HG02588 (cell line): ENCODE data around the gene SPSB1.

Experiments
- ATAC-seq: cut with Tn5 transposase; IDR thresholded peaks from one replicate; pipeline ENCODE4 v1.9.1; 2021; ENCODE audit warnings: mild to moderate bottlenecking, moderate library complexity; ENCODE audit not compliant: unreplicated experiment

SPSB1 gene

DNA sequence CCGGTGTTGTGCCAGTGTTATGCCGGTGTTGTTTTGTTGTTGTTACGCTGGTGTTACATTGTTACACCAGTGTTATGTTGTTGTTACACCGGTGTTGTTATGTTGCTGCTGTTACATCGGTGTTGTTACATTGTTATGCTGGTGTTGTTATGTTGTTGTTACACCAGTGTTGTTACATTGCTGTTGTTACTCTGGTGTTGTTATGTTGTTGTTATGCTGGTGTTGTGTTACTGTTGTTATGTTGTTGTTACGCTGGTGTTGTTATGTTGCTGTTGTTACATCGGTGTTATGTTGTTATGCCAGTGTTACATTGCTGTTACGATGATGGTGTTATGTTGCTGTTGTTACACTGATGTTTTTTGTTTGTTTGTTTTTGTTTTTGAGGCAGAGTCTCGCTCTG is 34.1 kb upstream of the SPSB1 start:
- no peak for ATAC-seq

GRCh38 chr1:9260059-9260766 is 32.5 kb upstream of the SPSB1 start:
- no peak for ATAC-seq

DNA sequence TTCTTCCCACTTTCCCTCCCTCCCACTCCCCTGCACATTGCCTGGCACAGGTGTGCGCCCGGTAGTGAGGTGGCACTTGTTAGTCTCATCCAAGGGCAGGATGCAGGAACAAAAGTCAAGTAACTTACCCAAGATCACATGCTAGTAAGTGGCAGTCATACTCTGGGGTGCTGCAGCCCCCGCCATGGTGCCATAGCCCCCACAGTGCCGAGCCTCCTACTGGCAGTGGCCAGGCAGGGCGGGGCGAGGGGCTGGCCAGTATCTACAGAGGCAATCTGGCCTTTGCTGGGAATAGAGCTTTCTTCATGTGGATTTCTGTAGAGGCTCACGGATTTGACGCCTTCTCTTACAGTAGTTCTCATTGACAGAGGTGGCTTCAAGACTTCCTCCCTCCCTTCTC is 31.2 kb upstream of the SPSB1 start:
- no peak for ATAC-seq

GRCh38 chr1:9262096-9262986 is 30.4 kb upstream of the SPSB1 start:
- no peak for ATAC-seq

DNA sequence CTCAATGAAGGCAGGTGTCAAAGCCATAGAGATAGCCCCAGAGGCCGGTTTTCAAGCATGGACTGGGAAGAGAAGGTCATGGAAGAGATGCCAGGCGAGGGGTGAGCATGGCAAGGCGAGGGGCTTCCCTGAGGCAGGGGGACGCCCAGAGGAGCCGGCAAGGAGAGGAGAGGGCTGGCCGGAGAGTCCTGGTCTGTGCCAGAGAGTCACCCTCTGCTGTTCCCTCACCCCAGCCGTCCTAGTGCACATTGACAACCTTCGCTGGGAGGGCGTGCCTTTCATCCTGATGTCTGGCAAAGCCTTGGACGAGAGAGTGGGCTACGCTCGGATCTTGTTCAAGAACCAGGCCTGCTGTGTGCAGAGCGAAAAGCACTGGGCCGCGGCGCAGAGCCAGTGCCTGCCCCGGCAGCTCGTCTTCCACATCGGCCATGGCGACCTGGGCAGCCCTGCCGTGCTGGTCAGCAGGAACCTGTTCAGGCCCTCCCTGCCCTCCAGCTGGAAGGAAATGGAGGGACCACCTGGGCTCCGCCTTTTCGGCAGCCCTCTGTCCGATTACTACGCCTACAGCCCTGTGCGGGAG is 29.3 kb upstream of the SPSB1 start:
- no peak for ATAC-seq

DNA sequence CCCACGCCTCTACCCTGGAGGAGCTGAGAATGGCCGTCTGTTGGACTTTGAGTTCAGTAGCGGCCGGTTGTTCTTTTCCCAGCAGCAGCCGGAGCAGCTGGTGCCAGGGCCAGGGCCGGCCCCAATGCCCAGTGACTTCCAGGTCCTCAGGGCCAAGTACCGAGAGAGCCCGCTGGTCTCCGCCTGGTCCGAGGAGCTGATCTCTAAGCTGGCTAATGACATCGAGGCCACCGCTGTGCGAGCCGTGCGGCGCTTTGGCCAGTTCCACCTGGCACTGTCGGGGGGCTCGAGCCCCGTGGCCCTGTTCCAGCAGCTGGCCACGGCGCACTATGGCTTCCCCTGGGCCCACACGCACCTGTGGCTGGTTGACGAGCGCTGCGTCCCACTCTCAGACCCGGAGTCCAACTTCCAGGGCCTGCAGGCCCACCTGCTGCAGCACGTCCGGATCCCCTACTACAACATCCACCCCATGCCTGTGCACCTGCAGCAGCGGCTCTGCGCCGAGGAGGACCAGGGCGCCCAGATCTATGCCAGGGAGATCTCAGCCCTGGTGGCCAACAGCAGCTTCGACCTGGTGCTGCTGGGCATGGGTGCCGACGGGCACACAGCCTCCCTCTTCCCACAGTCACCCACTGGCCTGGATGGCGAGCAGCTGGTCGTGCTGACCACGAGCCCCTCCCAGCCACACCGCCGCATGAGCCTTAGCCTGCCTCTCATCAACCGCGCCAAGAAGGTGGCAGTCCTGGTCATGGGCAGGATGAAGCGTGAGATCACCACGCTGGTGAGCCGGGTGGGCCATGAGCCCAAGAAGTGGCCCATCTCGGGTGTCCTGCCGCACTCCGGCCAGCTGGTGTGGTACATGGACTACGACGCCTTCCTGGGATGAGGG is 28.5 kb upstream of the SPSB1 start:
- no peak for ATAC-seq

- ATAC-seq = no peak
Measured at GRCh38 chr1:9265037-9265436, 27.7 kb upstream of the SPSB1 start.

- no peak for ATAC-seq
Measured at GRCh38 chr1:9265968-9266367, 26.7 kb upstream of the SPSB1 start.

DNA sequence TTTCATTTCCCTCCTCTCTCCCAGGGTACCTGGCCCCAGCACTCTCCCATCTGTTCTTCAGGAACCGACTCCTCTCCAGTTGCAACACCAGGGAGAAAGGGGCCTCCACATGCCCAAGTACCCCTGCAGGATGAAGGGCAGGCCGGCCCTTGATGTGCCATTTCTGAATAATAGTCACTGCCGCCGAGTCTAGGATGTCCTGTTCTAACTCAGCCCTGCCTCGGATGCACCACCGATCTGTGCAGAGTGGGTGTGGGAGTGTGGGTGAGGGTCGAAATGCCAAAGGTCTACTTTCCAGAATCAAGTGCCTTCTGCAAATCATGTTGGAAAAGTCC is 25.4 kb upstream of the SPSB1 start:
- ATAC-seq = no peak

DNA sequence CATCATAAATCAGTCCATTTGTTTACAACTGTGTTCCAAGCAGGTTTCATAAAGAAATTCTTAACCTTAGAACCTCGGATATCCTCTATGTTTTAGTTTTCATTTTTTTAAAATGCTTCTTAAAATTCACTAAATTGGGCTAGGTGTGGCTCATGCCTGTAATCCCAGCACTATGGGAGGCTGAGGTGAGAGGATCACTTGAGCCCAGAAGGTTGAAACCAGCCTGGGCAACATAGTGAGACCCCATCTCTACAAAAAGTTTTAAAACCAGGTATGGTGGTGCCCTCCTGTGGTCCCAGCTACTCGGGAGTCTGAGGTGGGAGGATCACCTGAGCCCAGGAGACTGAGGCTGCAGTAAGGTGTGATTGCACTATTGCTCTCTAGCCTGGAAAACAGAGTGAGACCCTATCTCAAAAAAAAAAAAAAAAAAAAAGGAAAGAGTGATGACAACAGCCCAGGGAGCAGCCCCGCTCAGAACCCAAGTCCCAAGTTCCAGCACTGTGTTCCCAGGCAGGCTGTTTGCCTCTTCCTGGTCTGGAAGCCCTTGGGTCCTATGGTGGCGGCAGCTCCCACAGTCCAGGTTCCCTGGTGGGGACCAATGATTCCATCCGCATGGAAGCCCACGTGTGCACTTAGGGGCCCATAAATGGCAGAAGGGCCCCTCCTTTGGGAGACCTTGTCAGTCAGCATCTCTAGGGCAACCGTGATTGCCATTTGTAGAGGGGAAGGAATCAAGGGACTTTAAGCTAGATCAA is 24.7 kb upstream of the SPSB1 start:
- no peak for ATAC-seq

- no peak for ATAC-seq
Measured at GRCh38 chr1:9269078-9269501, 23.6 kb upstream of the SPSB1 start.

DNA sequence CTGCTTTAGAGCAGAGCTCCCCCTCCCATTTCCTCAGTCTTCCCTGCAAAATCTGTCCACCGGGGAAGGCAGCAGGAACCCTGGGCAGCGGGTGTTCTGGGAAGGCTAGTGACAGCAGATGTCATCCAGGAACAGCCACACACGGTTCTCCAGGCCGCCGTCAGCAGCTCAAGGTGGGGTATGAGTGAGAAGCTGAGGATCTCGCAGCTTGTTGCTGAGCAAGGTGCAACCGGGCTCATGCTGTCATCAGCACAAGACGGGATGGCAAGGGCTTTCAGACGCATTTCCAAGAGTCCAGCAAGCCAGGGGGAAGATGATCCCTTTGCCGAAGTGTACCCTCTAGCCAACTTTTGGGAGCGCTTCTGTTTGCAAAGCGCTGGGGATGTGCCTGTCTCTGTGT is 23.0 kb upstream of the SPSB1 start:
- no peak for ATAC-seq

DNA sequence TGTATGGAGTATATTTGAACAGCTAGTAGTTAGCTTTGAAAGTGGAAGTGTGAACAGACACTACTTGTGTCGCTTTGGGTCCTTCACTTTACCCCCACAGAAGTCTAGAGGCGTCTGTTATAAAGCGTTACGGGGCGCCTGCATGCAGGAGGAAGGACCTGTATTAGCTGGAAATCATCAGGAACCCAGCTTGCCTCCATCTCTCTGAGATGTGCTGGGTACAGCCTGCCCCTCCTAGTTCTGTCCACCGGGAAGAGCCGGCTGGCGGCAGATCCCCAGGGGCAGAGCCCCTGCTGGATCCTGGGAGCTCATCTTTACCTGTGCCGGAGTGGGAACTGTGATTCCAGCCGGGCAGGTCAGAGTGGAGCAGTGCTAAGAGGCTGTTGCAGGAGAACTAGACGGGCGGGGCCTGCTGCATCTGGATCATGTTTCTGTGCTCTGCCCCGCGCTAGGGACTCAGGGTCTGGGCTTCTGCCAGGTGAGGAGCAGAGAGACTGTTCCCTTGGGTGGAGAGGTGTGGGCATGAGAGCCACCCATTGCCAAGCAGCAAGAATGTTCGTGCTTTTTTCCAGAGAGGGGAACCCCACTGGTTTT is 22.3 kb upstream of the SPSB1 start:
- no peak for ATAC-seq

DNA sequence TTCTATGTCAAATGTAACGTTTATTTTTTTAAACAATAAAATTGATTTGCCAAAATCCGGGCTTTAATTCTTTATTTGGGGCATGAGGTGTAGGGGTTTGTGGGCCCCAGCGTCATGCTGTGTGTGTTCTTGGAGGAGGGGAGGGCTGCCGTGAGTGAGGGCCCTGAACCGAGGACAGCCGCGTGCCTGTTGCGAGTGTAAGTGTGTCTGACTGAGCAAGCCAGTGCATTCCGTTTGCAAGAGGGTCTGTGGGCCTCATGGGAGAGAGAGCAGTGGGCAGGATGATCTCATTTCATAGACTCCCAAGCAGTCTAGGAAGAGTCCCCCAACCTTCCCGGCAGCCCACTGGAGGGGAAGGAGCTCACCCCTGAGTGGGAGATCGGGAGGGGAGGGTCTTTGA is 21.4 kb upstream of the SPSB1 start:
- ATAC-seq = no peak

DNA sequence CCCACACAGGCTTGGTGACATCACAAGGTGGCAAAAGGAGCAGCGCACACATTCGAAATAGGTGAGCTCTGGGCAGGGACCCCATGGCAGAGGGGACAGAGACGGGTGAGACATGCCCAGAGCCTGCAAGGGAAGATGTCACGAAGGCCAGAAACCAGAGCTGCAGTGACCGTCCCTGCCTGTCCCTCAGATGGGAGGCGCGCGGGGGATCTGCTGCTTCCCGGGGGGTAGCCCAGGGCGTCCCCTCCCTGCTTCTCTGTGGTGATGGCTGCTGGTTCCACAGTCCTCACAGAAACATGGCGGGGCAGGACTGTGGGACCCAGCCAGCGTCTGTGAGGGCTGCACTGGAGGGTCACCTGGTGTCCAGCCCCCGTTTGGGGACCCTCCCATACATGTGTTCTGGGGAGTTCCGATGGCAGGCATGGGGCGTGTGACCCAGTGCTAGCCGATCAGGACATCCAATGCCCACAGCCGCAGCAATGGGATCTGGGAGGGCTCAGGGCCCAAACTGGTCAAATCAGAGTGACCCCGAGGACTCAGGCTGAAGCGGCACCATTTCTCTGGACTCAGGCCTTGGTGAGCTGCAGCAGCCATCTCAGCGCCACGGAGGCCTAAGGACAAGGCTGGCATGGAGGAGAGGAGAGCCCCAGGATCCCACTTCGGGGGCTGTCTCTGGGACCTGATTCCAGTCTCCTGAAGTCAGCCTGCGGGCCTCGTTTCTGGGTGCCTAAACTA is 20.7 kb upstream of the SPSB1 start:
- no peak for ATAC-seq

- ATAC-seq = no peak
Measured at GRCh38 chr1:9273177-9273576, 19.5 kb upstream of the SPSB1 start.

DNA sequence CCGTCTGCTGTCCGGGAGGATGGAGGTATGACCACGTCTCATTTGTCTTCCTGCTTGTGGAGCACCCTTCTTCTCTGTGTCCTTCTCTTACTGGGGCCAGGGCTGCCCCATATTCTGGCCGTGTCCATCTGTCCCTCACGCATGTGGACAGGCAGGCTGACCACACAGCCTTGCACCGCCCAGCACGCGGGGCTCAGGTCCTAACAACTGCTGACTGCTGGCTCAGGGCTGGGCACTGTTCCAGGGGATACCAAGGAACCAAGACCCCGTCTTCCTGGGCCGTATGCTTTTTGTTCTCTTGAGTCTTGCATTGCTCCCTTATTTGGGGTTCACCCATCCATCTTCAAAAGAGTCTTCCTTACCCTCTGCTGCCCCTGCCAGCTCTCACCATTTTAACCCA is 17.5 kb upstream of the SPSB1 start:
- no peak for ATAC-seq

DNA sequence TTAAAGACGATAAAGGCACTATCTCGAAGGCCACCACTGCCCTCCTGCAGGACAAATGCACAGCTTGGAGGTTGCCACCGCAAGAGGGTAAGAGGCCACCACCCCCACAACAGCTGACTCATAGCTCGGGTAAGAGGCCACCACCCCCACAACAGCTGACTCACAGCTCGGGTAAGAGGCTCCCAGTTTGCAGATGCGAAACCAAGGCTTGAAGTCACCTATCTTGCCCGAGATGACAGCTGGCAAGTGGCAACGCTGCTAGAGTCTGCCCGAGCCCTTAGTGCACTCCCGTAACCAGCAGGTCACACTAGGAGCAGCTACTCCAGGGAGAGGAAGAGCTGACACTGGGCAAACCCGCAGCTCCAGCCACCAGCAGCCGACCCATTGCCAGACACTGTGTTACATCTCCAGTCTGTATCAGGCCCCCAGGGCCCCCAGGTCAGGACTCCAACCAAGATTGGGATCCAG is 17.1 kb upstream of the SPSB1 start:
- peak; percentile 91 for ATAC-seq

GRCh38 chr1:9278116-9278515 is 14.6 kb upstream of the SPSB1 start:
- no peak for ATAC-seq
